ENCODE data around the gene FBXO30.

The FBXO30 gene

GRCh38 chr6:145814501-145815308 lies at the start of gene FBXO30:
Gene FBXO30 (minus strand): TSS chr6:145814795. CDS start chr6:145806405, 8,390 bp downstream.
- in situ Hi-C loops (cut with MboI; ENCODE audit: low sequenced_read_pairs): no loop called here

GRCh38 chr6:145863988-145864616 lies 49.5 kb upstream of the FBXO30 start:
- in situ Hi-C loops (cut with MboI; ENCODE audit: low sequenced_read_pairs): no loop called here

- in situ Hi-C loops (cut with MboI; ENCODE audit: low sequenced_read_pairs): no loop called here
Observed at GRCh38 chr6:145863366-145863765, 48.8 kb upstream of the FBXO30 start.

GRCh38 chr6:145860562-145860961 lies 46.0 kb upstream of the FBXO30 start:
- in situ Hi-C loops (cut with MboI; ENCODE audit: low sequenced_read_pairs): no loop called here

- in situ Hi-C loops (cut with MboI; ENCODE audit: low sequenced_read_pairs): no loop called here
Observed at GRCh38 chr6:145850671-145851070, 36.1 kb upstream of the FBXO30 start.

- in situ Hi-C loops (cut with MboI; ENCODE audit: low sequenced_read_pairs): no loop called here
Observed at GRCh38 chr6:145848541-145848940, 33.9 kb upstream of the FBXO30 start.

- in situ Hi-C loops (cut with MboI; ENCODE audit: low sequenced_read_pairs): no loop called here
Observed at GRCh38 chr6:145845557-145845956, 31.0 kb upstream of the FBXO30 start.

GRCh38 chr6:145844933-145845540 lies 30.4 kb upstream of the FBXO30 start:
- in situ Hi-C loops (cut with MboI; ENCODE audit: low sequenced_read_pairs): no loop called here

GRCh38 chr6:145842693-145843546 lies 28.3 kb upstream of the FBXO30 start:
- in situ Hi-C loops (cut with MboI; ENCODE audit: low sequenced_read_pairs): no loop called here

- in situ Hi-C loops (cut with MboI; ENCODE audit: low sequenced_read_pairs): no loop called here
Observed at GRCh38 chr6:145841668-145842067, 27.1 kb upstream of the FBXO30 start.

- in situ Hi-C loops (cut with MboI; ENCODE audit: low sequenced_read_pairs): no loop called here
Observed at GRCh38 chr6:145839653-145840052, 25.1 kb upstream of the FBXO30 start.

GRCh38 chr6:145838305-145838704 lies 23.7 kb upstream of the FBXO30 start:
- in situ Hi-C loops (cut with MboI; ENCODE audit: low sequenced_read_pairs): no loop called here

- in situ Hi-C loops (cut with MboI; ENCODE audit: low sequenced_read_pairs): no loop called here
Observed at GRCh38 chr6:145836772-145837171, 22.2 kb upstream of the FBXO30 start.

- in situ Hi-C loops (cut with MboI; ENCODE audit: low sequenced_read_pairs): no loop called here
Observed at GRCh38 chr6:145836170-145836569, 21.6 kb upstream of the FBXO30 start.

GRCh38 chr6:145830612-145831011 lies 16.0 kb upstream of the FBXO30 start:
- in situ Hi-C loops (cut with MboI; ENCODE audit: low sequenced_read_pairs): no loop called here

- in situ Hi-C loops (cut with MboI; ENCODE audit: low sequenced_read_pairs): no loop called here
Observed at GRCh38 chr6:145829950-145830349, 15.4 kb upstream of the FBXO30 start.

- in situ Hi-C loops (cut with MboI; ENCODE audit: low sequenced_read_pairs): no loop called here
Observed at GRCh38 chr6:145829102-145829501, 14.5 kb upstream of the FBXO30 start.

GRCh38 chr6:145824344-145824743 lies 9.7 kb upstream of the FBXO30 start:
- in situ Hi-C loops (cut with MboI; ENCODE audit: low sequenced_read_pairs): no loop called here

GRCh38 chr6:145823328-145823944 lies 8.8 kb upstream of the FBXO30 start:
- in situ Hi-C loops (cut with MboI; ENCODE audit: low sequenced_read_pairs): no loop called here

GRCh38 chr6:145822456-145822855 lies 7.9 kb upstream of the FBXO30 start:
- in situ Hi-C loops (cut with MboI; ENCODE audit: low sequenced_read_pairs): no loop called here

GRCh38 chr6:145819994-145820393 lies 5.4 kb upstream of the FBXO30 start:
- in situ Hi-C loops (cut with MboI; ENCODE audit: low sequenced_read_pairs): no loop called here

Measured in HL-60/S4 treated with retinoic acid at 250 ng/mL for 4 days and 3 days (cell line).